Skeletal muscle cell (primary cell): ENCODE data around the gene NSFL1C.

Experiments used
- DNase-seq: peaks from one replicate; pipeline ENCODE4 v3.0.0-alpha.2; 2010; ENCODE audit warnings: low read depth
- H3K4me3 ChIP-seq: 2 replicates; pipeline ENCODE4 v1.5.1; 2011; ENCODE audit warnings: low read depth, mild to moderate bottlenecking, control low read depth, low read length, moderate library complexity

NSFL1C gene

GRCh38 chr20:1465470-1466210, 1.0 kb downstream of the NSFL1C start:
- peak overlapping the region; percentile 92 for H3K4me3 ChIP-seq
- no peak for DNase-seq

DNA sequence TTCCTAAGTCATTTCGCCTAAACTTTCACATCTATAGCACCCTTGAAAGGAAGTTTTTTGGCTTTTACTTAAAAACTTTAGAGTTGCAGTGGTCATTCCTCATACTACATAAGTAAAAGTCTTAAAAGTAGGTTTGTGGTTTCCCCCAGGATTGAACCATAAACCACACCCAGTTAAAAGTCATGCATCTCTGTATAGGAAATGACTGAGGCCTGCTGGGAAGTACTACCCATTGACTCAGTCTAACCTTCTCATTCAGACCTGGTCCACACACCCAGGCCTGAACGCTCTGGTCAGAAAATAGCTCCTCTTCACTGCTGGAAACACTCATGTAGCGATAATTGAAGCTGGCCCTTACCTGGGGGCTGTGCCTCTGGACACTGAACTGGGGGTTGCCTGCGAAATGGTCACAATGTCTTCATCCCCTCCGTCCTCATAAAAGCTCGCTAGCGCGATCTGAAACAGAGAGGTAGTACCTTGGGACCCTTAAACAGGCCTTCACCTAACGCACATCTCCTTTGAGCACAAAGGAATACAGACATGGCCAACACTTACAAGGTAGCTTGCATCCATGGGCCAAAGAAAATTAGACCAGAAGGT, 2.6 kb downstream of the NSFL1C start:
- no peak for DNase-seq
- H3K4me3 ChIP-seq, result no peak overlapping the region

DNA sequence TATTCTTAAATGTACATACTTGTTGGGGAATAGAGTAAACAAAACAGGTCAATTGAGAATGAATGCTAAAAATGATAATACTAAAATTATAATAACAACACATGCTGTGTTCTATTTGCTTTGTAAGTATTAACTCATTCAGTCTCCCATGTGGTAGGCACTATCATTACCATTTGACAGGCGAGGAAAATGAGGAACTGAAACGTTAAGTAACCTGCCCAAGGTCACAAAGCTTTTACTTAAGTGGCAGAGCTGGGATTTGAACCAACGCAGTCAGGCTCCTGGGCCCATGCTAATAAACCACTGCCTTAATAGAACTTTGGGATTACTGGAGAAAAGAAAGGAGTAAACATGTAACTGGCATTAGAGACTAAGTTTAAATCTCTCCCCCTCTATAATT, 3.8 kb downstream of the NSFL1C start:
- no peak for DNase-seq
- no peak overlapping the region for H3K4me3 ChIP-seq

- no peak overlapping the region for H3K4me3 ChIP-seq
These were observed 4.6 kb downstream of the NSFL1C start for GRCh38 chr20:1462001-1462400.

DNA sequence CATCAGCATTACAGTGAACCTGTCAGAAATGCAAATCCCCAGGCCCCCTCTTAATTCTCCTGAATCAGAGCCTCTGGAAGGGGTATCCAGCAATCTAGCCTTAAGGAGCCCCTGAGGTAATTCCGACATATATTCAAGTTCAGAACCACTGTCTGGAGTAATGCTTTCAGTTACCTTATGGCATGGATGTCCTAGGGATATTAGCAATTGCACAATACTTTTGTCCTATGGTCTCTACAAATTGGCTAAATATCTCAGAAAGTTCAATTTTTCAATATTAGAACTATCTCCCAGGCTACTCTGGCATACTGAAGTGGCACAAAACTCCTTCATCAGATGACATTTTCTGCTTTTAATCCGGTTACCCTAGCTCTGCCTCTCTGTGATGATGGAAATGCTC, 6.4 kb downstream of the NSFL1C start:
- H3K4me3 ChIP-seq, result no peak overlapping the region
- no peak for DNase-seq

More at GRCh38 chr20:1462001-1462400, 4.6 kb downstream of the NSFL1C start:
- no peak for DNase-seq

- H3K4me3 ChIP-seq, result no peak overlapping the region
- DNase-seq, result no peak
These were observed 8.7 kb downstream of the NSFL1C start for GRCh38 chr20:1457992-1458391.

- DNase-seq, result no peak
- no peak overlapping the region for H3K4me3 ChIP-seq
These were observed 10.3 kb downstream of the NSFL1C start for GRCh38 chr20:1456300-1456699.

DNA sequence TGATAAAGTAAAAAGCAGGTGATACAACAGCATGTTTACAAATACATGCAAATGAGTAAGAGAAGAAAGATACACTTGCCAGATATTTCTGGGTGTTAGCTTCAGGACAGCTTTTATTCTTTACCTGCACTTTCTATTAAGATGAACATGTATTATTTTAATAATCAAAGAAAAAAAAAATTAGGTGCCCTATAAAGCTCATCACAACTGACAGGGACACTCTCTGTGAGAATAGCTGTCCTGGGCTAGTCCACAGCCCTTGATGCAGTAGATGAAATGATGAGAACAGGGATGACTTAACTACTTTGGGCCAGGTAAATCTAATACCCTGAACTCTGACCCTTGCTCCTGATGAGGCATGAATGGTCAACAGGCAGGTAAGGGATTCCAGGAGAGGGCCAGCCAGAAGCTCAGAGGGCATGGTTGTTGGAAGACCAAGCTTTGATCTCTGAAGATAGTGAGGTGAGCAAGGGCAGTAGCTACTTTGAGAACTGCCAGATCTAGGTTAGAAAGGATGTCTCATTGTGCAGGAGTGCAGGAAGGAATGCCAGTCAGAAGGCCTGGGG, 15.6 kb downstream of the NSFL1C start:
- DNase-seq, result no peak
- H3K4me3 ChIP-seq, result no peak overlapping the region

- no peak overlapping the region for H3K4me3 ChIP-seq
- DNase-seq, result no peak
These were observed 17.3 kb downstream of the NSFL1C start for GRCh38 chr20:1449370-1449769.

GRCh38 chr20:1448081-1448620, 18.5 kb downstream of the NSFL1C start:
- H3K4me3 ChIP-seq, result no peak overlapping the region
- no peak for DNase-seq

- H3K4me3 ChIP-seq, result no peak overlapping the region
- DNase-seq, result no peak
These were observed 20.1 kb downstream of the NSFL1C start for GRCh38 chr20:1446536-1446935.

DNA sequence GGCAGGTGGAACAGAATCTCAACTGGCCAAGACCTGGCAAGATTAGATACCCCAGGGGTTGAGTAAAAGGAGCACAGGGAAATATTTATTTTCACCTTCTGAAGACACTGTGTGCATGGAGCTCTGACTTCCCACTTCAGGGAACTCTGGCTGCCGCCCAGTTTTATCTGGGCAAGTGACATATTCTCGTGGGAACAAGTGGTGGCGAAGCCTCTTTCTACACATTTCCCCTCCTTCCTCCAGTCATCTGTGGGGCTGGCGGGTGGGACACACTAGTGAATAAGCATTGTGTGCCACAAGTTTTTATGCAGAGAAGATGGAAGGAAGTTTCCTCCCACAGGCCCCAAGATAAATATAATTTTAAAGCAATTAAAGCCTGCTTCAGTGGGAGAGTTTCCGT, 23.6 kb downstream of the NSFL1C start:
- no peak for DNase-seq
- no peak overlapping the region for H3K4me3 ChIP-seq

- no peak for DNase-seq
- H3K4me3 ChIP-seq, result no peak overlapping the region
These were observed 24.3 kb downstream of the NSFL1C start for GRCh38 chr20:1442304-1442703.

GRCh38 chr20:1441133-1441532, 25.5 kb downstream of the NSFL1C start:
- DNase-seq, result no peak

DNA sequence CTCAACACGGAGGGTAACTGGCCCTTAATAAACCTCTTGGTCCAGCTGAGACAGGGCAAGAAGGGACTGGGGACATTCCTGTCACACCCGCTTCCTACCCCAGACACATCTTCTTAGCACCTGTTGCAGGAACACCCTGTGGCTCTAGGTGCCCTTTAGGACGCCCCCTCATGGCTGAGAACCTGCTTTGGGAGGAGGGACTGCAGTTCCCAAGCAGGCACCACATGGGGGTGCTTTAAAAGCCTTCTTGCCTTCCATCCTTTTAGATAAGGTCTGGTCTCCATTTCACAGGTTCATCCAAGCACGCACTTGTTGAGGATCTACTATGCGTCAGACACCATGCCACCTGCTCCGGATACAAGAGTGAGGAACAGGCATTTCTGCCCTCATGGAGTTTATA, 26.6 kb downstream of the NSFL1C start:
- no peak overlapping the region for H3K4me3 ChIP-seq
- no peak for DNase-seq

More at GRCh38 chr20:1441133-1441532, 25.5 kb downstream of the NSFL1C start:
- no peak overlapping the region for H3K4me3 ChIP-seq

GRCh38 chr20:1438361-1438760, 28.3 kb downstream of the NSFL1C start:
- DNase-seq, result no peak
- H3K4me3 ChIP-seq, result no peak overlapping the region

DNA sequence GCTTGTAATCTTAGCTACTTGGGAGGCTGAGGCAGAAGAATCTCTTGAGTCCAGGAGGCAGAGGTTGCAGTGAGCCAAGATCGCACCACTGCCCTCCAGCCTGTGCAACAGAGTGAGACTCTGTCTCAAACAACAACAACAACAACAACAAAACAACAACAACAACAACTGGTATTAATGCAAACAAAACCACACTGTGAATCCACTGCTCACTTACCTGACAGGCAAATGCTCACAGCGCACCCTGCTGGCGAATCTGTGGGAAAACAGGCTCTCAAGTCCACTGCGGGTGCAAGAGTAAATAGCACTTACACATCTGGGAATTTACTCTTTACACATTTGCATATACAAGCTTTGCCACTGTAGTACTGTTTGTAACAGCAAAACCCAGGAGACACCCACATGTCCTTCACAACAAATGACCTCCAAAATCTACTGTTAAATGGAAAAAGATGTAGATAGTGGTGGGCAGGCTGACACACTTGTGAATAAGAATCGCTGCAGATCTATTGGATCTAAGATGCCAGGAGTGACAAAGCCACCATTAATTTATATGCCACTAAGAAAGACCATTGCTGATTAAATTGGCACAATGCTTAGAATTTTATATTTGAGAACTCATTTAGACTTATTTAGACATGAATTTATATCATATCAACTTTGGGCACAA, 29.3 kb downstream of the NSFL1C start:
- peak; percentile 57 for DNase-seq
- H3K4me3 ChIP-seq, result no peak overlapping the region

GRCh38 chr20:1436263-1436662, 30.4 kb downstream of the NSFL1C start:
- no peak for DNase-seq
- H3K4me3 ChIP-seq, result no peak overlapping the region

DNA sequence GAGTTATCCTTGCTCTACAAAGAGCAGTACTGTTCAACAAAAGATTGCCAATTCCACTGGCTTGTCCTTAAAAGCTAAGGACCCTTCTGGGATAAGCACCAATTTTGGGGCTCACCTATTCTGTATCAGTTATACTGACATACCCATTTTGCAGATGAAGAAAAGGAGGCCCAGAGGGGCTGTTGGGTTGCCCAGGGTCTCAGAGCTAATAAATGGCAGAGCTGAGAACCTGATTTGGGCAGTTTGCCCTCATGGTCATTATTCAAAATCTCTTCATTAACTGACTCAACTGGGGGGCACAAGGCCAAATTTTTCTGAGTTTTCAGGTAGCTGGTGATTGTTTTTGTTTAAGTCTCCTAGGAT, 31.3 kb downstream of the NSFL1C start:
- DNase-seq, result no peak
- H3K4me3 ChIP-seq, result no peak overlapping the region
